ENCODE measurements around the gene SLC6A13.

DNA sequence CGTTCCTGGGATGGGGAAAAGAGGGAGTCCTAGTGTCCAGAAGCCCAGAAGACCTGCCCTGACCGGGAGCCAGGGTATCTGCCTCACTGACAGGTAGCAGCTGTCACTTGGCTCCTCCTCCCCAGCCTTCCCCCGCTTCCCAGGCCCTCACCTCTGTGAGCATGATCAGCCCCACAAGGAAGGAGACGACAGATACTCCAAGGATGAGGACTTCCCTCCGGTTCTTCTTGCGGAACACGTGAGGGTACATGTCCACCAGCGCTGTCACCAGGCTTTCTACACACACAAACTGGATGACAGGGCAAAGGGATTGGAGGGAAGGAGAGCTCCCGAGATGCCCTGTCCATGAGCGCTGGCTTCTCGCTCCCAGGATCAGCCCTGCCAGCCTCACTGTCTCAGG is 38.8 kb downstream of the SLC6A13 start:
- TF ChIP-seq, protein P1, sequence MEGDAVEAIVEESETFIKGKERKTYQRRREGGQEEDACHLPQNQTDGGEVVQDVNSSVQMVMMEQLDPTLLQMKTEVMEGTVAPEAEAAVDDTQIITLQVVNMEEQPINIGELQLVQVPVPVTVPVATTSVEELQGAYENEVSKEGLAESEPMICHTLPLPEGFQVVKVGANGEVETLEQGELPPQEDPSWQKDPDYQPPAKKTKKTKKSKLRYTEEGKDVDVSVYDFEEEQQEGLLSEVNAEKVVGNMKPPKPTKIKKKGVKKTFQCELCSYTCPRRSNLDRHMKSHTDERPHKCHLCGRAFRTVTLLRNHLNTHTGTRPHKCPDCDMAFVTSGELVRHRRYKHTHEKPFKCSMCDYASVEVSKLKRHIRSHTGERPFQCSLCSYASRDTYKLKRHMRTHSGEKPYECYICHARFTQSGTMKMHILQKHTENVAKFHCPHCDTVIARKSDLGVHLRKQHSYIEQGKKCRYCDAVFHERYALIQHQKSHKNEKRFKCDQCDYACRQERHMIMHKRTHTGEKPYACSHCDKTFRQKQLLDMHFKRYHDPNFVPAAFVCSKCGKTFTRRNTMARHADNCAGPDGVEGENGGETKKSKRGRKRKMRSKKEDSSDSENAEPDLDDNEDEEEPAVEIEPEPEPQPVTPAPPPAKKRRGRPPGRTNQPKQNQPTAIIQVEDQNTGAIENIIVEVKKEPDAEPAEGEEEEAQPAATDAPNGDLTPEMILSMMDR (IDR thresholded peaks at IDR 0.05; ENCODE audit: low read depth, low read length, missing input control): no peak
- TF ChIP-seq JUND (IDR thresholded peaks at IDR 0.05) (no peak), EGR1 (IDR thresholded peaks at IDR 0.05; ENCODE audit: low read depth in 2 of 2) (no peak), GABPA (IDR thresholded peaks at IDR 0.05 in 1 of 2, conservative IDR thresholded peaks at IDR 0.05 in 1 of 2) (no peak), SP1 (IDR thresholded peaks at IDR 0.05) (no peak), MAX (IDR thresholded peaks at IDR 0.05) (no peak), NR2F2 (IDR thresholded peaks at IDR 0.05) (no peak), RAD21 (IDR thresholded peaks at IDR 0.05) (no peak), ATF3 (IDR thresholded peaks at IDR 0.05) (no peak), YY1 (IDR thresholded peaks at IDR 0.05) (no peak)
- TF ChIP-seq, protein P2, sequence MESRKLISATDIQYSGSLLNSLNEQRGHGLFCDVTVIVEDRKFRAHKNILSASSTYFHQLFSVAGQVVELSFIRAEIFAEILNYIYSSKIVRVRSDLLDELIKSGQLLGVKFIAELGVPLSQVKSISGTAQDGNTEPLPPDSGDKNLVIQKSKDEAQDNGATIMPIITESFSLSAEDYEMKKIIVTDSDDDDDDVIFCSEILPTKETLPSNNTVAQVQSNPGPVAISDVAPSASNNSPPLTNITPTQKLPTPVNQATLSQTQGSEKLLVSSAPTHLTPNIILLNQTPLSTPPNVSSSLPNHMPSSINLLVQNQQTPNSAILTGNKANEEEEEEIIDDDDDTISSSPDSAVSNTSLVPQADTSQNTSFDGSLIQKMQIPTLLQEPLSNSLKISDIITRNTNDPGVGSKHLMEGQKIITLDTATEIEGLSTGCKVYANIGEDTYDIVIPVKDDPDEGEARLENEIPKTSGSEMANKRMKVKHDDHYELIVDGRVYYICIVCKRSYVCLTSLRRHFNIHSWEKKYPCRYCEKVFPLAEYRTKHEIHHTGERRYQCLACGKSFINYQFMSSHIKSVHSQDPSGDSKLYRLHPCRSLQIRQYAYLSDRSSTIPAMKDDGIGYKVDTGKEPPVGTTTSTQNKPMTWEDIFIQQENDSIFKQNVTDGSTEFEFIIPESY (IDR thresholded peaks at IDR 0.05): no peak

Measured in liver (tissue), 3 donors.